SK-N-DZ (cell line): ENCODE data around the gene DHRSX.
"Not testable (repeated sequence)": the region's sequence is repeated elsewhere in the genome, so short reads cannot be mapped to it uniquely, and the experiment has no call there.

Experiments used
- DNase-seq: peaks from one replicate; pipeline ENCODE4 v3.0.0-alpha.2; 2015; ENCODE audit warnings: low spot score

DHRSX gene

GRCh38 chrX:2320089-2320488 is 180.7 kb downstream of the DHRSX start:
- DNase-seq = no peak

GRCh38 chrX:2318371-2318770 is 182.4 kb downstream of the DHRSX start:
- DNase-seq = no peak

DNA sequence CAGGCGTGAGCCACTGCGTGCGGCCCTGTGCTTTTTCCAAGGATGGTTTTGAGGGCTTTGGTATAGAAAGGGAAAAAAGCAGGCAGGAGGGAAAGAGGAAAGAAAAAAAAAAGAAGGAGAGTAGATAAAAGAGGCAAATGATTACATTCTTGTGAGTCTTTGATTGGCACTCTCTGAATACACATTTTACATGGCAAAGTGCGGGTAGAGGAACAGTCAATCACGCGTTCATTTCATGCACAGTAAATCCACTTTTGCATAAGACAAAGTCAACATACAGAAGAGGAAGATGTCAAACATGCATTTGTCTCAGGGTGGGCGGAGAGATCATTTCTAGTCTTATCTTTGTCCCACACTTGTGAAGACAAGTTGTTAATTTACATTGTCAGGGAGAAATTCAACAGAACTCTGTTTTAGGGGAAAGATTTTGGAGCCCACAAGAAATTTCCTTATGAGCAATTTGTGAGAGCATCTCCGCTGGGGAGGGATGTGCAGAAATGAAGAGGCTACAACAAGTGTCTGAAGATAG is 183.2 kb downstream of the DHRSX start:
- no peak for DNase-seq

- no peak for DNase-seq
These were observed 184.2 kb downstream of the DHRSX start for GRCh38 chrX:2316534-2316933.

- no peak for DNase-seq
These were observed 185.3 kb downstream of the DHRSX start for GRCh38 chrX:2315434-2315833.

GRCh38 chrX:2314831-2315365 is 185.9 kb downstream of the DHRSX start:
- no peak for DNase-seq

DNA sequence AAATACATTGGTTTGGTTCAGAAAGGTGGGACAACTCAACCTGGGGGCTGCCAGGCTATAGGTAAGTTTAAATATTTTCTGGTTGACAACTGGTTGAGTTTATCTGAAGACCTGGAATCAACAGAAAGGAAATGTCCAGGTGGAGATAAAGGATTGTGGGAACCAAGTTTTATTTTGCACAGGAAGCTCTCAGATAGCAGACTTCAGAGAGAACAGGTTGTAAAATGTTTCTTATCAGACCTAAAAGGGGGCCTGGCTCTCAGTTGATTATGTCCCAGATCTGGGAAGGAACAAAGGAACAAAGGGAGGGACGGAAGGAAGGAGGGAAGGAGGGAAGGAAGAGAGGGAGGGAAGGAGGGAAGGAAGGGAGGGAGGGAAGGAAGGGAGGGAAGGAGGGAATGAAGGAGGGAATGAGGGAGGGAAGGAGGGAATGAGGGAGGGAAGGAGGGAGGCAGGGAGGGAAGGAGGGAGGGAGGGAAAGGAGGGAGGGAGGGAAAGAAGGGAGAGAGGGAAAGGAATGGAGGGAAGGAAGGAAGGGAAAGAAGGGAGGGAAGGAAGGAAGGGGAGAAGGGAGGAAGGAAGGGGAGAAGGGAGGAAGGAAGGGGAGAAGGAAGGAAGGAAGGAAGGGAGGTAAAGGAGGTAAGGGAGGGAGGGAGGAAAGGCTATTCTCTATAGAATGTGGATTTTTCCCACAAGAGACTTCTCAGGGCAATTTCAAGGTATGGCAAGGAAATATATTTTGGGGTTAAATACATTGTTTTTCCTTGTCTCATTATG is 186.7 kb downstream of the DHRSX start:
- DNase-seq = no peak

- not testable (repeated sequence) for DNase-seq
These were observed 188.7 kb downstream of the DHRSX start for GRCh38 chrX:2312061-2312591.

- no peak for DNase-seq
These were observed 189.3 kb downstream of the DHRSX start for GRCh38 chrX:2311501-2311900.

- no peak for DNase-seq
These were observed 198.9 kb downstream of the DHRSX start for GRCh38 chrX:2301901-2302300.

- no peak for DNase-seq
These were observed 200.9 kb downstream of the DHRSX start for GRCh38 chrX:2299871-2300270.

DNA sequence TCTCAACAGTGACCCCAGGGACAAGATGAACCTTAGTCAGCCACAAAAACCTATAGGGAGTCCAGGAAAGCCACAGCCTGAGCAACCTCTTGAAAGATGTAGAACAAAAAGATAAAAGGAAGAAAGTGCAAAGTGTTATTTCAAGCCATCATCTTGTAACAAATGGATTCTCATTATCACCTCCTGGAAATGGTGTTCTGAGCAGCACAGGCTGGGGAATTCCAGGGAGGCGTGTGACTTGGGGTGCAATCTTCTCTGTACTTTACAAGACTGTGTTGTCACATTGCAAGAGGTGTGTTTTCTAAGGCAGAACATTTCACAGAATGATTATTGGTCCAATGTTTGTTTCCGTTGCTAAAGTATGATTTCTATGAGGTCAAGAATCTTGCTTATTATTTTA is 214.0 kb downstream of the DHRSX start:
- no peak for DNase-seq

GRCh38 chrX:2284601-2285000 is 216.2 kb downstream of the DHRSX start:
- no peak for DNase-seq

DNA sequence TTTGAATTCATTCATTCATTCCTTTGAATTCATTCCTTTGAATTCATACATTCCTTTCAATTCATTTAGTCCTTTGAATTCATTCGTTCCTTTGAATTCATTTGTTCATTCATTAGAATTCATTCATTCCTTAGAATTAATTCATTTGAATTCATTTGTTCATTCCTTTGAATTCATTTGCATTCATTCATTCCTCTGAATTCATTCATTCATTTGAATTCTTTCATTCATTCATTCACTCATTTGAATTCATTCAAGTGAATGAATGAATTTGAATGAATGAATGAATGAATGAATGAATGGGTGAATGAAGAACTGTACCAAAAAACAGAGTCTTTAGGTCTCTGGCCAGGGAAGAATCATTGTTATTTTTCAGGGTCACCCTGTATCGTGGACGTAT is 216.6 kb downstream of the DHRSX start:
- DNase-seq = no peak

GRCh38 chrX:2283111-2283859 is 217.5 kb downstream of the DHRSX start:
- DNase-seq = no peak

DNA sequence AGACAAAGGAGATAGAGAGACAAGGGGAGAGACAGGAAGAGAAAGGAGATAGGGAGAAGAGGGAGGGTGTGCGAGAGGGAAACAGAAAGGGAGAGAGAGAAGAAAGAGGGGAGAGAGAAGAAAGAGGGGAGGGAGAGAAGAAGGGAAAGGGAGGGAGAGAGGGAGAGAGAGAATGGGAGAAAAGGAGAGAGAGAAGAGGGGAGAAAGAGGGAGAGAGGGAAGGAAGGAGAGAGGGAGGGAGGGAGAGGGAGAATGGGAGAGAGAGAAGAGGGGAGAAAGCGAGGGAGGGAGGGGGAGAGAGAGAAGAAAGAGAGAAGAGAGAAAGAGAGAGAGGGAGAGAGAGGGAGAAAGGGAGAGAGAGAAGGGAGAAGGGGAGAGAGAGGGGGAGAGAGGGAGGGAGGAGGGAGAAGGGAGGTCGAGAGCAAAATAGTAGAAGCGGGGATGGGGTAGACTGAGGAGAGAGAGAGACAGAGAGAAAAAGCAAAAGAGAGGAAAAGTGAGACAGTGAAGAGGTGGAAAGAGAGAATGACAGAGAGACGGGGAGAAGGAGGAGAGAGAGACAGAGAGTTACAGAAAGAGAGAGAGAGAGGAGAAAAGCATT is 218.2 kb downstream of the DHRSX start:
- DNase-seq = no peak

DNA sequence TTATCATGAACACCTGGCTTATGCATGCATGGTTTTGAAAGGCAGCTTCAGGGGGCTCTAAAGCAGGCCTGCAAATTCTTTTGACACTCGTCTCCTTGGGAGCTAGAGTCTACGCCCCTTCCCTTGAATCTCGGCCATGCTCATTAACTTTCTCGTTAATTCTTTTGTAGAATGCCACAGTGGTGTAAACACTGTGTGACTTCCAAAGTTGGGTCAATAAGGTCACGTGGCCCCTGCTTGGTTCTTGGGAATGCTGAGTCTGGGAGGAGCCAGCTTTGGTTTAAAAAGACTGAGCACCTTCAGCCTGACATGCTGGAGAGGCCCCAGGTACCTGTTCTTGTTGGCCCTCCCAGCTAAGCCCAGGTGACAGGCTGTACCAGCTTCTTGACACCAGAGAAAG is 228.4 kb downstream of the DHRSX start:
- no peak for DNase-seq

- not testable (repeated sequence) for DNase-seq
These were observed 229.2 kb downstream of the DHRSX start for GRCh38 chrX:2271595-2271994.

- DNase-seq = not testable (repeated sequence)
These were observed 230.0 kb downstream of the DHRSX start for GRCh38 chrX:2270783-2271182.

- no peak for DNase-seq
These were observed 232.9 kb downstream of the DHRSX start for GRCh38 chrX:2267890-2268289.

DNA sequence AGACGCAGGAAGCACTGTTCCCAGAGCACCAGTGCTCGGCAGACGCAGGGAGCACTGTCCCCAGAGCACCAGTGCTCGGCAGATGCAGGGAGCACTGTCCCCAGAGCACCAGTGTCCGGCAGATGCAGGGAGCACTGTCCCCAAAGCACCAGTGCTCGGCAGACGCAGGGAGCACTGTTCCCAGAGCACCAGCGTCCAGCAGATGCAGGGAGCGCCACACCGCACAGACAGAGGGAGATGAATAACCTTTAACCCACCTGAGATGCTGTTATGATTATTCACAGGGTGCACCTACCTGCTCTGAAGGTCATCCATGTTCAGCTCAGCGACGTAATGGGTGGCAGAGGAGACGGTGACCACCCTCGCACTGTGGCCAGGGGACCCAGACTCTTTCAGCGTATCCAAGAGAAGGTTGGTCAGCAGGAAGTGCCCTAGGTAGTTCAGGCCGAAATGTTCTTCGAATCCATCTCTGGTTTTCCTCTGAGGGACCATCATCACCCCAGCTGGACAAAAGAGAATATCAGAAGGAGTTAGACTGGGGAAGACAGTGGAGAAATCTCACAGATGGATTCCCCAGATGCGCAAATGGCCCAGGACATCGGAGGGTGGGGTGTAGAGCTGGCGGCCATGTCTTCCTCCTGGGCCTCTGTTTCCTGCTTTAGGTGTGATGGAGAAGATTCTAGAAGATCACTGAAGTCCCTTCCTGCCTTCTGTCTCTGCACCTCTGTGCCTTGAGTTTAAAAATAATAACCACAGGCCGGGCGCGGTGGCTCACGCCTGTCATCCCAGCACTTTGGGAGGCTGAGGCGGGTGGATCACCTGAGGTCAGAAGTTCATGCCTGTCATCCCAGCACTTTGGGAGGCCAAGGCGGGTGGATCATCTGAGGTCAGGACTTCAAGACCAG is 234.1 kb downstream of the DHRSX start:
- no peak for DNase-seq
